Measurements from ENCODE around the gene ACOX3.
A peak's percentile ranks its signal among the peaks of the same experiment; 100 is the strongest.
"Not testable (repeated sequence)": the region's sequence is repeated elsewhere in the genome, so short reads cannot be mapped to it uniquely, and the experiment has no call there.

Gene ACOX3

GRCh38 chr4:8431553-8431952, 9.0 kb downstream of the ACOX3 start:
- DNase-seq = no peak

GRCh38 chr4:8428288-8429097, 12.0 kb downstream of the ACOX3 start:
- peak; percentile 75 for DNase-seq

DNA sequence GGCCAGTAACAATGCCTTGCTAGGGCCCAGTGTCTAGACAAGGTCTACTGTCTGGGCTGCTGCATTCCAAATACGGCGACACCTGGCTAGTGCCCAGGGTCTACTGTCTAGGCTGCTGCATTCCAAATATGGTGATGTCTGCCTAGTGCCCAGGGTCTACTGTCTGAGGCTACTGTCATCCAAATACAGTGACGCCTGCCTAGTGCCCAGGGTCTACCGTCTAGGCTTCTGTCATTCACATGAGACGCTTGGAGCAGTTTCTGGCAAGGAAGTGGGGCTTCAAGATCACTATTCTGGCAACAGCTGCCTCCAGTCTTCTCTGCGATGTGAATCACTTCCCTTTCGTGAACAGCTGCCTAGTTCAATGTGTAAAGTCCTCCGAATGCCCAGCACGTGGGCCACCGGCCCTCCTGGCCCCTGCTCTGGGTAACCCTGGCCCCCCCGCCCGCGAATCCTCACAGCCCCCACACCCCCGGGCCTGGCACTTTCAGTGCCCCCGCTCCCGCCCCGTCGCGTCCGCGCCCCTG, 12.7 kb downstream of the ACOX3 start:
- no peak for DNase-seq

GRCh38 chr4:8427262-8427661, 13.3 kb downstream of the ACOX3 start:
- peak; percentile 4 for DNase-seq

GRCh38 chr4:8422786-8423185, 17.7 kb downstream of the ACOX3 start:
- DNase-seq = no peak

DNA sequence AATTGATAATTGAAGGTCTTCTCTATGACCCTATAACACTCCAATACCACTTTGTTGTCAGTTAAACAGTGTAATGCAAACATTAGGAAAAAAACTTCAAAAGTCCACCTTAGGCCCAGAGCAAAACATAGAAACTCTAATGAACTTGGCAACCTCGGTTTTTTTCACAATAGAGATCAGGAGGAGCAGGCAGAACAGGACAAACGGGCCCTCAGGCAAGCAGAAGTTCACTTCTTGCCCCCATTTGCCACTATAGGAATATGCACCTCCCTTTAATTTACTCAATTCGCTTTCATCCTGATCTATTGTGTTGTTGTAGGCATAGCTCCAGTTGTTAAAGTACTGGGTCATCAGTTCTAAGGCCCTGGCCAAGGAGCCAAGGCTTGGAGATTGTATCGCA, 18.2 kb downstream of the ACOX3 start:
- no peak for DNase-seq

- not testable (repeated sequence) for DNase-seq
These were observed 20.4 kb downstream of the ACOX3 start for GRCh38 chr4:8420151-8420550.

DNA sequence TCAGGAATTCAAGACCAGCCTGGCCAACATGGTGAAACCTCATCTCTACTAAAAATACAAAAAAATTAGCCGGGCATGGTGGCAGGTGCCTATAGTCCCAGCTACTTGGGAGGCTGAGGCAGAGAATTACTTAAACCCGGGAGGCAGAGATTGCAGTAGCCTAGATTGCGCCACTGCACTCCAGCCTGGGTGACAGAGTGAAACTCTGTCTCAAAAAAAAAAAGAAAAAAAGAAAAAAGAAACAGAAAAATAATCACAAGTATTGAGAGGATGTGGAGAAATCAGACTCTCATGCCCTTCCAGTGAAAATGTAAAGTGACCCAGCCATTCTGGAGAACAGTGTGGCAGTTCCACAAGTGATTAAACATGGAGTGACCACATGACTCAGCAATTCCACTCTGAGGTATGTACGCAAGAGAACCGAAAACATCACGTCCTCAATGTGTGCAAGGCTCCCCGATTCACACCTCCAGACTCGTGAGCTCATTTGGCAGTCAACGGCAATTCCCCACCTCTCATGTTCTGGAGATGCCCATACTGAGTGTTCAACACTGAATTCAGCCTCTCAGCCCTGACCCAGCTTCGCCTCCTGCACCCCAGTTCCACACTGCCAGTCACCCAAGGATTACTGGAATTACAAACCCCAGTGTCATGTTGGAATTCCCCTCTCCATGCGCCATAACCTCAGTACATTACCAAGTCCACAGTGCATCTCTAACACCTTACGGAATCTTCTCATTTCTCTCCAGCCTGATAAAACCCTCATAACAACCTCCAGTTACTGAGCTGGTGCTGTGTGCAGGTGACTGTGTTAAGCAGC, 21.1 kb downstream of the ACOX3 start:
- no peak for DNase-seq

DNA sequence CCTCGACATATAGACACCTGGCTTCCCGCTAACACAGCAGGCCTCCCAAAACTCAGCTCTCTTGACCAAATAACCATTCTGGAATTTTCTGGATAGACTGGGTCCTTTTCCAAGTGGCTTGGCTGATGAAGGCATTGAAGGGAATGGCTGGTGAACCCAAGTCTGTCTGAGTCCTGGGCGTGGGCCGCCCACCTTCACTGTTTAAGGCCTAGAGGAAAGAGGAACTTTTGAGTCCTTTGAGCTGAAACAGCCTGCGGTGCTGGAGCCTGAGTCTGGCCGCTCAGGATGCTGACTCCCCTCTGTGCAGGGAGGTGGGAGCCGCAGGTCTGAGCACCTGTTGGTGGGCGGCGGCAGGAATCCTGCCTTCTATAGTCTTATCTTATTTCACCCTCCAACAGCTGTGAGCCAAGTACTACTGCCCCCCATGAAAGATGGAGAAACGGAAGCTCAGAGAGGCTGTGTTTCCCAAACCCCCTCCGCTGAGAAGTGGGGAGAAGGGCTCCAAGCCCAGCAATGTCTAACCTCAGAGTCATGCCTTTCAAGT, 23.4 kb downstream of the ACOX3 start:
- DNase-seq = no peak

- no peak for DNase-seq
These were observed 26.1 kb downstream of the ACOX3 start for GRCh38 chr4:8414377-8414776.

GRCh38 chr4:8412288-8412687, 28.2 kb downstream of the ACOX3 start:
- no peak for DNase-seq

DNA sequence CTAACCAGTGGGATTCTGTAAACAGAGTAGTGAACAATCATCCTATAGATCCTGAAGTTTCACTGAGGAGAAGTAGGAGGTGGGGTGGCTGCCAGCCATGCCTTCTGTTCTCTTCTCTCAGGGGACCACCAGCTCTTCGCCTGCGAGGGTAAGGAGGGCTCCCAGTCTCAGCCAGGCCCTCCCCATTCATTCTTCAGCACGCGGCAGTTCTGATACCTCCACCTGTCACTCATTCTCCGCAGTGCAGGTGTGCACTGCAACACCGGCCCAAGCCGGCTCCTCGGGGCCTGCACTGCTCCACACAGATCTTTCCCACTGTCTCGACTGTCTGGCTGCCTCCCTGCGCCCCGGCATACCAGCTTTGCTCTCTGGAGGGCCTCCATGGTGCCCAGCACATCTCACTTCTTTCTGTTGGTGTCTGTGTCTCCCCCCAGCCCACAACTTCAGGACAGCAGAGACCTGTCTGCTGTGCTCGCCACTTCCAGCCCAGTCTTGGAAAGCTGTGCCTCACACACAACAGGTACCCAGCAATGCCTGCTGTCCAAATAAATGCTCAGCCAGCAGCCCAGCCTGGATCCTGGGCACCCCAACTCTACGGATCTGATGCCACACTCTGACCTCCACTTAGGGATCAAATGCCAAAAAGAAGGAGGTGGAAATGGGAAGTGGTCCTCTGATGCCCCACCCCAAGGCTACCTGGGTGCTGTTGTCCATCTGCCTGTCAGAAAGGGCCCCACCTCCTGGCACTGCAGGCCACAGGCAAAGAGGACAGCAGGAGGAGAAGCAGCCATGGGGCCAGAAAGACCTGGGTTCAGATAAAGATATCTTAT, 29.0 kb downstream of the ACOX3 start:
- DNase-seq = no peak

DNA sequence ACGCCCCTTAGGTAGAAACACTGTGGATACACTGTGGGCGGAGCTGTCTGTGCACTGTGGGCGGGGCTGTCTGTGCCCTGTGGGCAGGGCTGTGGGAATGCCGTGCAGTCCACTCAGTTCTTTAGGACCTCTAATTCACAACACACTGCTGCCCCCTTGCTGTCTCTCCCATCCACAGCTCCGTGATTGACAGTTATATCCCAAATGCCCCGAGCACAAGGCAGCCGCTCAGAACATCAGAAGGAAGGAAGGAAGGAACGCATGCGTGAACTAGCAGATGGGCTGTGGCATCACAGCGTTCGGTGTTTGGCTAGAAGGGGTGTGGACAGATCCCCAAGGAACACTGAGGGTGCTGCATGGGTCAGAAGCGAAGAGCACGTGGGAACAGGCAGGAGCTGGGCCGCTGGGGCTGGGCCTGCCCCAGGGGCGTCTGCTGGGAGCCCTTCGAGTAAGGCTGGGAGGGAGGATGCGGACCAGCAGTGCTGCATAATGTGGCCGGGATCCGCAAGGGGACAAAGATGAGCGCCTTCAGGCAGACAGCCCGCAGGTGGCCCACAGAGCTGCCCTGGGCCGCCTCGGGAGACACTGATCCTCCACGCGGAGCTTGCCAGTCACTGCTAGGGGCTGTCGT, 29.8 kb downstream of the ACOX3 start:
- peak; percentile 3 for DNase-seq

GRCh38 chr4:8410066-8410625, 30.4 kb downstream of the ACOX3 start:
- no peak for DNase-seq

GRCh38 chr4:8409264-8410065, 31.1 kb downstream of the ACOX3 start:
- no peak for DNase-seq

DNA sequence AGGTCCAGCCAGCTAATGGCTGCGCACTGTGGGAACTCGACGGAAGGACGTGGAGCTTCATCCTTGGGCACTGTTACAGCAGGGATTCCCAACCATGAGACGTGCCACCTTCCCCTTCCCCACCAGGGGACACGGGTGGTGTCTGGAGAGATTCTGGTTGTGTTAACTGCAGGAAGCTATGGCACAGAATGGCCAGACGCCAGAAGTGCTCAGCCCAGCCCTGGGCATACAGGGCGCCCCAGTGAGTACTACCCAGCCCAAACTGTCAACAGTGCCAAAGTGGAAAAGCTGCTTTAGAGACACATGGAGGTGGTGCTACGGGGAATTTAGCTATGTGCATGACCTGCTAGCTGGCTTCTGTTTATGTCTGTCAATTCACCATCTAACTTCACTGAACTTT, 32.8 kb downstream of the ACOX3 start:
- DNase-seq = no peak

GRCh38 chr4:8407316-8407715, 33.2 kb downstream of the ACOX3 start:
- no peak for DNase-seq

- DNase-seq = not testable (repeated sequence)
These were observed 33.6 kb downstream of the ACOX3 start for GRCh38 chr4:8406887-8407286.

DNA sequence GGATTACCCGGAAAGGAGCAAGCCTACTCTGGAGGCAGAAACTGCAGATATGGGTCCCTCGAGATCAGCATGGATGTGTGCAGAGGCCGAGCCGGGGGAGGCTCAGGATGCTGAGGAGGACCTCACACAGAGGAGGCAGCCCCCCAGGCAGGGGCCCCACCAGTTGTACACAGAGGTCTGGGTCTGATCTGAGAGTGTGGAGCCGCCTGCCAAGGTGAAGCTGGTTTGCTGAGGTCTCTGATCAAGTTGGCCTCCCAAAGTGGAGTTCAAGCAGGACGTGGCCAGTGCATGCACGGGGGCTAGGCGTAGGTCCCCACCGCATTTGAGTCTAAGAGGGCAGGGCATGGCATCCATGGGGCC, 35.0 kb downstream of the ACOX3 start:
- no peak for DNase-seq

GRCh38 chr4:8404791-8405515, 35.6 kb downstream of the ACOX3 start:
- DNase-seq = no peak

All from NCI-H510A treated with DMSO at 0.1 percent for 48 hours (cell line).